K562 (cell line): ENCODE data around the gene GALNT15.

Source experiments
- CTCF ChIP-seq, 3 experiments: IDR thresholded peaks in 2 of 3; conservative IDR thresholded peaks in 1 of 3; 2 replicates each; pipeline ENCODE4 v1.5.1; 2011 to 2012; ENCODE audit warnings: low read length in 3 of 3, mild to moderate bottlenecking in 3 of 3, control low read depth in 2 of 3, improper control_type of control experiment in 1 of 3, inconsistent platforms in 1 of 3, low read depth in 1 of 3, mixed read lengths in 1 of 3, moderate library complexity in 1 of 3; ENCODE audit not compliant: insufficient read depth in 2 of 3
- KLF6 ChIP-seq: fragments of 250-450 bp; sonication (Bioruptor Pico); IDR thresholded peaks from 2 replicates; pipeline ENCODE4 v1.4.0; 2020; ENCODE audit warnings: mild to moderate bottlenecking, moderate library complexity, borderline replicate concordance
- NFRKB ChIP-seq: fragments of 450-650 bp; IDR thresholded peaks from 2 replicates; pipeline ENCODE4 v1.6.1; 2016; ENCODE audit warnings: low read depth
- NR2F6 ChIP-seq: fragments of 450-650 bp; formaldehyde crosslinking; IDR thresholded peaks from 2 replicates; pipeline ENCODE4 v1.4.0; 2020; ENCODE audit warnings: mild to moderate bottlenecking
- PML ChIP-seq: IDR thresholded peaks from 2 replicates; pipeline ENCODE4 v1.6.1; 2012; ENCODE audit warnings: low read length, inconsistent platforms
- POLR2A ChIP-seq: fragments of 450-650 bp; conservative IDR thresholded peaks from 2 replicates; pipeline ENCODE4 v1.6.1; 2016
- PRMT5 ChIP-seq: sonication (generic); formaldehyde crosslinking; IDR thresholded peaks from 2 replicates; pipeline ENCODE4 v1.5.0; 2020; ENCODE audit warnings: missing genetic modification reagents
- RBBP5 ChIP-seq: fragments of 200-600 bp; sonication (generic); IDR thresholded peaks from 2 replicates; pipeline ENCODE4 v1.6.1; 2012; ENCODE audit warnings: borderline replicate concordance, mild to moderate bottlenecking, low read length, control low read depth, inconsistent platforms; ENCODE audit not compliant: insufficient read depth, poor library complexity, severe bottlenecking
- SPI1 ChIP-seq: IDR thresholded peaks from 2 replicates; pipeline ENCODE4 v1.6.1; 2011; ENCODE audit warnings: low read depth, low read length, control low read depth, borderline replicate concordance
- SRSF1 ChIP-seq: fragments of 200-400 bp; formaldehyde crosslinking; IDR thresholded peaks from 2 replicates; pipeline ENCODE4 v1.6.1; 2017; ENCODE audit warnings: mild to moderate bottlenecking, low read depth, low read length, moderate library complexity
- ZNF146 ChIP-seq: IDR thresholded peaks from one replicate; pipeline ENCODE4 v1.6.1; 2018; ENCODE audit warnings: missing compliant biosample characterization; ENCODE audit not compliant: unreplicated experiment
- ZNF3 ChIP-seq: fragments of 250-450 bp; sonication (Bioruptor Pico); IDR thresholded peaks from 2 replicates; pipeline ENCODE4 v1.5.0; 2021; ENCODE audit warnings: mild to moderate bottlenecking, moderate library complexity
- TF ChIP-seq, protein P1 (sequence below): sonication (generic); formaldehyde crosslinking; IDR thresholded peaks from 2 replicates; pipeline ENCODE4 v1.8.1; 2023; ENCODE audit warnings: mild to moderate bottlenecking, missing genetic modification reagents, moderate library complexity

DNA sequence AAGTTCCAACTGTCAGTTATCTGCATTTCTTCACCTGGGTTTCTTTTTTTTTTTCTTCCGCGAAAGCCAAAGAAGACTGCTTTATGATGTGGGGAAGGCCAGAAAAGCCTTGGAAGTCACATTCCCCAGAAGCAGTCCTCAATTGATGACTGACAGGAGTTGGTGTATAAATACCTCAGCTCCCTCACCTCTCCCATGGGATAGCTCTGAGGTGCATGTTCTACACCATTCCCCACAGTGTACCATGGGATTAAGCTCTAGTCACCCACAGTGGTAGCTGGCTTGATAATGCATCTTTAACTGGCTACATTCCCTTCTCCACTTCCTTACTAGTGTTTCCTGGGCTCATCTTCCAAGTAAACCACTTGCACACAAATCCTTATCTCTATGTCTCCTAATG, 59.8 kb downstream of the GALNT15 start:
- TF ChIP-seq PRMT5 (no peak), CTCF (IDR thresholded peaks at IDR 0.05 in 2 of 3, conservative IDR thresholded peaks at IDR 0.05 in 1 of 3; ENCODE audit: insufficient read depth in 2 of 3, low read depth in 1 of 3, low read length in 3 of 3) (no peak), KLF6 (CRISPR knock-in tag) (no peak), ZNF3 (no peak), PML (no peak), SPI1 (no peak), RBBP5 (no peak), NR2F6 (CRISPR knock-in tag) (no peak), SRSF1 (no peak), NFRKB (no peak), ZNF146 (CRISPR knock-in tag) (no peak), POLR2A (no peak)
- TF ChIP-seq, protein P1, sequence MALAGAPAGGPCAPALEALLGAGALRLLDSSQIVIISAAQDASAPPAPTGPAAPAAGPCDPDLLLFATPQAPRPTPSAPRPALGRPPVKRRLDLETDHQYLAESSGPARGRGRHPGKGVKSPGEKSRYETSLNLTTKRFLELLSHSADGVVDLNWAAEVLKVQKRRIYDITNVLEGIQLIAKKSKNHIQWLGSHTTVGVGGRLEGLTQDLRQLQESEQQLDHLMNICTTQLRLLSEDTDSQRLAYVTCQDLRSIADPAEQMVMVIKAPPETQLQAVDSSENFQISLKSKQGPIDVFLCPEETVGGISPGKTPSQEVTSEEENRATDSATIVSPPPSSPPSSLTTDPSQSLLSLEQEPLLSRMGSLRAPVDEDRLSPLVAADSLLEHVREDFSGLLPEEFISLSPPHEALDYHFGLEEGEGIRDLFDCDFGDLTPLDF = no peak
